HG03520 (cell line): Measurements from ENCODE around the gene PLVAP.

Experiments
- ATAC-seq: cut with Tn5 transposase; IDR thresholded peaks from one replicate; pipeline ENCODE4 v1.9.1; 2021; ENCODE audit warnings: mild to moderate bottlenecking, moderate library complexity; ENCODE audit not compliant: unreplicated experiment

The PLVAP gene

DNA sequence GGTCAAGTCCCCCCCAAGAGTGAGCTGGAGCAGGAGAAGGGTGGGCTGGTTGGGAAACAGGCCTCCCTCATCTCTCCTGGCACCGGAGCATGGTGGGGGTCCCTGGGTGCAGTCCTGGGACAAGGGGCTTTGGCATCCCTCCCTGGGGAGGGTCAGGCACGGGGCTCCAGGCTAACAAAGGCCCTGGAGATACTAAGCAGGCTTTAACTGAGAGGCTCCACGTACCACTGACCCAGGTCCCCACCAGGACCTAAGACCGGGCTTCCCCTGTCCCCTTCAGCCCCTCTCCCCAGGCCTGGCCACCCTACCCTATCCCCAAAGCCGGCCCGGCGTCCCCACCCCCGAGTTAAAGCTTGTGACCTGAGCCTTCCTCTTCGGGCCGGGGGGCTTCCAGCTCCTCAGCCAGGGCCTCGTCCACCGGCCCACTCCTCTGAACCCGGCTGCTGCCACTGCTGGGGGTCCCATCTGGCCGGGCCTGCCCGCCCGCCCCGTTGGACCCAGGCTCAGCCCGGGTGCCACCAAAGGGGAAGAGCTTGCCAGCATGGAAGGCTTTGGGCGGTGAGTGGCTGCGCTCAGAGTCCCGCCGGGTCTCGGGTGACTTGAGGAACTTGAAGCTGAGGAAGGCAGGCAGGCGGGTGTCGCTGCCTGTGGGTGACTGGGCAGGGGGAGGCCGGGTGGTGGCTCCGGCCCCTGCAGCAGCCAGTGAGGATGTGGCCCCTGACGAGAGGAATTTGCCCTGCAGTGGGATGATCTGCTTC lies 52.6 kb downstream of the PLVAP start:
- no peak for ATAC-seq

DNA sequence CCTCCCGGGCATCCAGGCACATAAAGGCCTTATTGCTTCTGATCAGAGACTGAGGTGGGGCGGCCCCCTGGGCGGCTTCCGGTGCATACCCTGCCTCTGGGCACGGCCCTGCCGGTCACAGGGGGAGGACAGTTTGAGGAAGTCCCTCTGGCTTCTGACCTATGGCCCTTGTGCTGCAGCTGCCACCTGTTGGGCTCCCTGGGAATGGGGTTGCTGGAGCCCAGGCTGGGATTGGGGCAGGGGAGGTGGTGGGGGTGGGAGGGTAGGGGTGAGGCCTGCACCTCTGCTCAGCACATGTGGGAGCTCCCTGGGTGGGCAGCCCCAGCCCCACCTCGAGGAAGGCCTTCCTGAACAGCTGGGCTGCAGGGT lies 53.2 kb downstream of the PLVAP start:
- no peak for ATAC-seq

DNA sequence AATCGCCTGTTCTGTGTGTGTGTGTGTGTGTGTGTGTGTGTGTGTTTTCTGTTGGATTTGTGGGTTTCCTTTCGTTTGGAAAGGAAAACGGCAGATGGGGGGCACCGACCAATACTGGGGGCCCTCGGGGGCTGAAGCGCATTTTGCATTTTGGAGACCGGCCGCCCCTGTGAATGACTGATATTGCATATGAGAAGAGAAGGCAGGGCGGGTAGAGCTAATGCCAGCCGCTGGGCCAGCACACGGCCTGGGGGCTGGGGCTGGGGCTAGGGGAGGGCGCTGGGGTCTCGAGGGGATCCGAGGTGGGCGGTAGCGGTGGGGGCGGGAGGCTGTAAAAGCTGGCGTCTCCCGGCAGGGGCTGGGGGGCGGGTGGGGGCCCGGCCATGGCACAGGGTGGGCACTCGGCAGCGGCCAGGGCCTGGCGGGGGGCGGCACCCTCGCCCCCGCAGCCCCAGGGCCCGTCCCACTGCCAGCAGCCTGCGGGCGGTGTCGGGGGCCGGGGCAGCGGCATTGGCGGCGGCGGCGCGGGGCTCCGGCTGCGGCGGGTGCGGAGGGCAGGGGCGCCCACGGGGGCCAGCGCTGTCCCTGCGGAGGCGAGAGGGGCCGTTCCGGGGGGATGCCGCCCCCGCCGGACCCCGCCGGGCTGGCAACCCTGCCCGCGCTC lies 53.7 kb downstream of the PLVAP start:
- no peak for ATAC-seq

- ATAC-seq: no peak
Measured at GRCh38 chr19:17322854-17323253, 54.3 kb downstream of the PLVAP start.

DNA sequence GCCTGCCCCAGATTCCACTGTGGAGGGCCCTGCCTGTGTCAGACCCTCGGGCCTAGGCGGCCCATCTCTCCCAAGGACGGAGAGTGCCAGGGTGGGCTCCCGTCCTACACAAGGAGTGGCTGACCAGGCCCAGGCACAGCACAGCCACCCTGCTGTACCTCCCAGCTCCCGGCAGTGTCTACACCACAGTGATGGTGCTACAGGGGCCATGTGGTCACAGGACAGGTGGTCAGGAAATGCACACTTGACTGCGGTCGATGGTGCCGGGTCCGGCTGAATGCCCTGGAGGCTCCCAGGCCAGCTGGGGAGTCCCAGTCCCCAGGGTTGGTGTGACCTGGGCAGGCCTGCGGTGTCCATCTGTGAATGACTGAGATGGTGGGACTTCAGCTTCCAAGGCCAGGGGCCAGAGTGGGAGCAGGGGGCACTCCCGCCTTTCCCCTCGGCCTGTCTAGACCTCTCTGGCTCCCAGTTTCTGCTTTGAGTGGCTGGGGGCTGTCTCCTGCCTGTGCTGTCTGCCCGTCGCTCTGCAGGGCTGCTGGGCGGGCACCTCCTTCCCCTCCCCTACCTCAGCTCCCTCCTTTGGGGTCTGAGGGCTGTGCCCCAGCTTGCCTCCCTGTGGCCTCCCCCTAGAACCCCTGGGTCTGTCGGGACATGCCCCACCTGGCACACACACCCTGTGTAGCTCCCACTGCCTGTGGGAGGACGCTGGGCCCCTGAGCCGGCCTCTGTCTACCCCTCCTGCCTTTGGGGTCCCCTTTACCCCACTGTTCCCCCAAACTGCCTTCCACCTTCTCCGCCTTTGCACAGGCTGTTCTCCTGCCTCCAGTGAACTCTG lies 55.3 kb downstream of the PLVAP start:
- ATAC-seq: no peak

DNA sequence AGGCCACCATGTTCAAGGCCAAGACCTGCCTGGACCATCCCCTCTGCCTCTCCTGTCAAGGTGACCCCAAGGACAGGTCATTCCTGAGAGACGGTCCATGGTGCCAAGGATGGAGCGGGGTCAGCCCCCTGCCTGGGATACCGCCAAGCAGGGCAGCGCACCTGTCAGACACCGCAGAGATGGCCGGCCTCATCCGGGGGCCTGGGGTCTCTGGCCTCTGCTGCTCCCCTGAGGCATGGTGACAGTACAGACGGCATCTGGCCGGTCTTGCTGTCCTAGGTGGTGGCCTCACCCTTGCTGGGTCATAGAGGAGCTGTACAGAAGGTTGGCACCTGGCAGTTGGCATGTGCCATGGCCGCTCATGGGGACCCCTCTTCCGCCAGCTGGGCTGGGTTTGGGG lies 56.7 kb downstream of the PLVAP start:
- no peak for ATAC-seq

DNA sequence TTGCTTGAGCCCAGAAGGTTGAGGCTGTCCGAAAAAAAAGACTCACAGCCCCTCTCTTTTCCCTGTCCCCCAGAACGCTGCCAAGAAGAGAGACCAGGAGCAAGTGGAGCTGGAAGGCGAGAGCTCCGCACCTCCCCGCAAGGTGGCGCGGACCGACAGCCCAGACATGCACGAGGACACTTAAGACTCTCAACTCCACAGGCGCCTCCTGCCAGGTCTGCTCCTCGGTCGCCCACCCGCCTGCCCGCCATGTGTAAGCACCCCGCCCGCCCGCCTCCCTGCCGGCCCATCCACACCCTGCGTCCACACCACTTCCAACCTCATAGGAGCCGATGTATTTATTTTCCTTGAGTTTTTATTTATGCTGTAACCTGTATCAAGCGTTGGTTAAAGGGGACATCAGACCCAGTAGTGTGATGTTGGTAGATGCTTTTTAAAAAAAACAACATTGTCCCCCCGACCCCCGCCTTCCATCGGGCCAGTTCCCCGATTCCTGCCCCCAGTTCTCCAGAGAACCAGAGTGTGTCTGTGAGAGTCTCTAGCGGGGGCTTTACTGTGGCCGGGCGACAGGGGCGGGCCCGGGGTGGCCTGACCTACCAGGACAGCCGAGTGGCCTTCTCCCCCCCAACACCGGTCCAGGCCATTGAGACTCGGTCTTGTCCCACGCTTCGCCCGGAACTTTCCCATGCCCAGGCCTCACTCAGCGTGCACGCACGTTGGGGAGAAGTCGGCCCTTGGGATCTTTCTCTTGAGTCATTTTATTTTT lies 57.5 kb downstream of the PLVAP start:
- no peak for ATAC-seq

DNA sequence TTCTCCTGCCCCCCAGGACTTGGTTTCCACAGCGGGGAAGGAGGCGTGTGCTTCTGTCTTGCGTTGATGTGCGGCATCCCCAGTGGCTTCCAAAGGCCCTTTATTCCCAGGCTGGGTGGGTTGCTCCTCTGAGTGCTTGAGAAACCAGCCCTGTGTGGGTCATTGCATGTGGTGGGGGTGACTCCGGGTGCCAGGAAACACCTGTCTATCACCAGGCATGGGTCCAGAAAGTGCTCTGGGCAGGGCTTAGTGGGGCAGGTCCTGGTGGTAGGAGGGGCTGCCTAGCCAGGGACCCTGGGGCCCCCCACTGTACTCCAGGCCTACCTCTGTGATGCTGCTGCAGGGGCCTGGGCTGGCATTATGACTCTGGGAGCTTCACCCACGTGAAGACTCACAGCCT lies 58.2 kb downstream of the PLVAP start:
- ATAC-seq: no peak

DNA sequence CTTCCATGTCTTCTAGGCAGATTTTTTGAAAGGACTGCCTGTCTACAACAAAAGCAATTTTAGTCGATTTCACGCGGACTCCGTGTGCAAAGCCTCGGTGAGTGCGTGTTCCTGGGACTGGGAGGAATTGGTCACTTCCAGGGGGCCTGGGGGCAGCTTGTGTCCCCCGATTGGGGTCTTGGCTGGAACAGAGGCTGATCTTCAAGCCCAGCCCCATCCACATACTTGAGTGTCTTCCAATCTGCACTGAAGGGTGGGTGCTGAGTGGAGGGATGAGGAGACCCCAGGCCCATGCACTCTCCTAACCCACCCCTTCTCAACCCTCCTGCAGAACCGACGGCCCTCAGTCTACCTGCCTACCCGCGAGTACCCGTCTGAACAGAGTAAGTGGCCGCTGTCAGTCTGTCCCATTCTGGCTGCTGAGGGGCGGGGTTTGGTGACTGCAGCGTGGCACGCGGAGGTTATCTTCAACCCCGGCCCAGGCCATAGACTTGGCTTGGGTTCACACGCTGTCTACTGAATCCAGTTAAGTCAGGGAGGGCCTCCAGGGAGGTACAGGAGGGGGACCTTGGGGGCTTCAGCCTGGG lies 63.0 kb downstream of the PLVAP start:
- no peak for ATAC-seq

GRCh38 chr19:17312189-17313113 lies 64.7 kb downstream of the PLVAP start:
- no peak for ATAC-seq

DNA sequence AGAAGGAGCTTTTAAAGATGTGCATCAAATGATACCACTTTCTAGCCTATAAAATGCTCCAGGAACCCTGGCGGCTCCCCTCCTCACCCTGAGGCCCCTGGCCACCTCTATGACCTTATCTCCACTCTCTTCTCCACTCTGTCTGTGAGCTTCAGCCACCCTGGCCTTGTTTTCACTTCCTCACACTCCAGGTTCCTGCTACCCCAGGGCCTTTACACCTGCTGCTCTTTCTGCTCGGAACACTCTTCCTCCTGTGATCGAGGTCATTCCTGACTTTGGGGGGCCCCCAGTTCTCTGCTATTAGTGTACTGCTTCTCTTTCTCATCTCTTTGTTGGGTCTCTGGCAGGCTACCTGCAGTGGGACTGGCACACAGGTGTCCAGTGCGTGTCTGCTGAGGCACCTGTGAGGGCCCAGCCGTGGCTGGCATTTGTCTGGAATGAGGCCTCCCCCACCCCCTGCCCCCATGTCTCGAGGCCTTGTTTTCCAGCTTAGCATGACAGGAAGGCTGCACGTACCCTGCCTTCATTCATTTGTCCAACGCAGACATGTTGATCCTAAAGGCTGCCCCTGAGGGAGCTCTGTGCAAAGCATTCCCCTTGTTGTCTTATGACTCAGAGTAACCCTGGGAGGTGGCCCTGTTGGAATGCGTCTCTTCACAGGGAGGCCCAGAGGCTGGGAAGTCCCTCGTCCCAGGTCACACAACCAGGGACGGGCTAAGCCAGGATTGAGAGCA lies 65.5 kb downstream of the PLVAP start:
- ATAC-seq: no peak

DNA sequence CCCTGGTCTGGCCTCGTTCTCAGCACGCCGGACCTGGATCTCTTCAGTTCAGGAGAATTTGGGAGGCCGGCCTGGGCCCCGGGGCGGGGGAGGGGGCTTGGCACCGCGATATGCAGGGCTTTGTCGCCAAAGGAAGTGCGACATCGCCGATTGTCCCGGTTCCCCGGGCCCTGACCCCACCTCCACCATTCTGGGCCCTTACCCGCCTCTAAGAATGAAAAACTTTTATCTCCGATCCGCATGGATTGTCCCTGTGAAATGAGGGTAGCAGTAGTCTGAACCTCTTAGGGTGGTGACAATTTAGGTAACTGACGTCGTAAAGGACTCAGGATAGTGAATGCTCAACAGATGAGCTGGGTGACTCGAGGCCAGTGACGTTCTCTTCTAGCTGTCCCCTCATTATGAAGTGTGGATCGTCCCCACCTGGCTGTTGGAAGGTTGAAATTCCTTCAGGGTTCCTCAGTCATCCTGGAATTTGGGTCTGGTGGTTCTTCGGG lies 67.1 kb downstream of the PLVAP start:
- no peak for ATAC-seq

DNA sequence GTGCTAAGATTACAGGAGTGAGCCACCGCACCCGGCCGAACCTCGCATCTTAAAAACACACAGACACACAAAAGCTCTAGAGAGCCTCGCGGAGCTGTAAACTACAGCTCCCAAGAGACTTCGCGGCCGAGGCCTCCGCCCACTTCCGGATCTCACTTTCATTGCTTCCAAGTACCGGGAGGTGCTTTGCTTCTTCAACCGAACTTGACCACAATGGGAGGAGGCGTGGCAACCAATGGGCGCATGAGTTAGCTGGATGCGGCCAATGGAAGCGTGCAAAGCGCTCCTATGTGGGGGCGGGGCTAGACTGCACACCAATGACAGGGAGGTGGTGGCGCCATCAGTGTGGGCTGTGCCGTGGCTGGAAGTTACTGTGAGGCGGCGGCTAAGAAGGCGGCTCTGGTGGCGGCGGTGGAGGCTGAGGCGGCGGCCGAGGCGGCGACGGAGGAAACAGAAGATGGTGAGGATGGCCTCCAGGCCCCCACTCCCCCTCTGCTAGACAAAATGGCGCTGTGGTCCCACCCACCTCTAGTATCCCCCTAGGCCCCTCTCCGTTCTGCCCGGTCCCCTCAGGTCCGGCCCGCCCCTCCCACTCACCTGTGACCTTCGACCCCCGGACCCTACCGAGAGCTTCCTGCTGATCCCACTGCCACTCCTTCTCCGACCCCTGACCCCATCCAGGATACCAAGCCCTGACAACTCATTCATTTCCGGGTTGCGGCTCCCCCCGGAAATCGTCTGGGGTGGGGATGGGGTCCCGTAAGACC lies 67.8 kb downstream of the PLVAP start, which contains the start of gene DDA1:
Gene DDA1 (plus strand): TSS at position 366 of the 767 bp plus-strand sequence. CDS start 92 bp downstream, at position 458.
- ATAC-seq: peak; percentile 45

DNA sequence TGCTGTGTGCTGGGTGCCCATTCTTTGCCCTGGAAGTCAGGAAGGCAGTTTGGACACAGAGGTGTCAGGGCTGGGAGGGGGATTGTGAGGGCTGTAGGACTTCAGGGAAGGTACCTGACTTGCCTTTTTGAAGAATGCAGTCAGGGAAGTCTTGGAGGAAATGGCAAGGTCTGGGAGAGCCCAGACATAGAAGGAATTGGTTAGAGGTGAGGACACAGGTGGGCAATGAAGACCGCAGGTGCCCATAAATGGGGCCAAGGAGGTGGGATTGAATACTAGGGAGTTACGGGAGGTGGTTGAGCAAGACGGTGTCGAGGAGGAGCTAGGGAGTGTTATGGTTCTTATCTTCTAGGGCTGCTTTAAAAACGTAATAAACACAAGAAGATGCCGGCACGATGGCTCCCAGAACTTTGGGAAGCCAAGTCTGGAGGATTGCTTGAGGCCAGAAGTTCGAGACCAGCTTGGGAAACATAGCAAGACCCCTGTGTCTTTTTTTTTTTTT lies 69.2 kb downstream of the PLVAP start:
- ATAC-seq: no peak

DNA sequence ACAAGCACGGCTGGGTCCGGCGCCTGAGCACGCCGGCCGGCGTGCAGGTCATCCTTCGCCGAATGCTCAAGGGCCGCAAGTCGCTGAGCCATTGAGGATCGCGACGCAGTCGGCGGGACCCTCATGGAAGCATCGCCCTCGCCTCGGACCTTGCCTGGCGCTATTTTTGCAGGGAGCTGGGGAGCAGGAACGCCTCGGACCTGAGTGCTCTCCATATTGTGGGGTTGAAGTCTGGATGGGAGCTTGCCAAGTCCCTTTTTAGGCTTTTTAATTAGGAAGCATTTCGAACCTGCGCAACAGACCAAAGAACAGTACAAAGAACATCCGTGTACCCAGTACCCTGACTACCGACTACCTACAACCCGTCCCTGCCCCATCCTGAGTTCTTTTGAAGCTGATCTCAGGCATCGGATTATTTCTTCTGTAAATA lies 70.8 kb downstream of the PLVAP start:
- ATAC-seq: no peak

DNA sequence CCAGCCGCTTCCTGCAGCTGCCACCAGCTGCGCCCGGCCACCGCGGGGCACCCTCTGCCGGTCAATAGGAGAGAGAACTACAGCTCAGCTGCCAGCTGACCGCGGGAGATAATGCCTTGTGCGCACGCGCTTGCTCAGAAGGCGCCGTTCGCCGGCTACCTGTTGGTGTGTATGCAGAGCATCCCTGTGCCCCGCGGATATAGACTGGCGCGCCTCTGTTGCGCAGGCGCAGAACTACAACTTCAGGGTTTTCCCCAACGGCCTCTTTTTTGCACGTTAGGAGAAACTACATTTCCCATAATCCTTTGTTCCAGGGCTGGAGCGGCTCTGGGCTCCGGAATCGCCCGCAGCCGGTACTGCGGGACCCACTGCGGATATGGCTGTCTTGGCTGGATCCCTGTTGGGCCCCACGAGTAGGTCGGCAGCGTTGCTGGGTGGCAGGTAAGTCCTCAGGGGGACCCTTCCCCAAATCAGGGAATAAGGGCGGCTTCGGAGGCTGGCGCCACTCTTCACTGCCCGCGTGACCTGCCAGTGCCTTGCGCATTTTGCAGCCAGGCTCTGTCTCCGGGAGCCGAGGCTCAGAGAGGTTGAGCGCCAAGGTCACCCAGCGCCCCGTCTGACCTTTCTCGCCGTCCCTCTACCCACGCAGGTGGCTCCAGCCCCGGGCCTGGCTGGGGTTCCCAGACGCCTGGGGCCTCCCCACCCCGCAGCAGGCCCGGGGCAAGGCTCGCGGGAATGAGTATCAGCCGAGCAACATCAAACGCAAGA lies 71.4 kb downstream of the PLVAP start, which contains the start of gene MRPL34:
Gene MRPL34 (plus strand): TSS at position 356 of the 768 bp plus-strand sequence. CDS start 21 bp downstream, at position 377.
- ATAC-seq: peak; percentile 59

DNA sequence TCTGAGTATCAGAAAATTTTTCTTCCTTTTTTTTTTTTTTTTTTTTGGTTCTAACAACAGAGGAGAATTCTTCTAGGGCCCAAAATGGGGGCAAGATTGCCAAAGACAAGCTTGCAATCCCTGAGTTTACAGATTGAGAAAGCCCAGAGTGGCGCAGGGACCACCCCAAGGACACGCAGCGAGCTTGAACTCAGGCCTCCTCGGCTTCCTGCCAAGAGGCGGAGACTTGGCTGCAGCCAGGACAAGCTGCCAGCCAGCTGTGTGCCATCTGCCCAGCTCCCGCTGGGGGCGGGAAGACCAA lies 72.0 kb downstream of the PLVAP start:
- no peak for ATAC-seq
